ENCODE data around the gene GSG1.

GSG1 gene

DNA sequence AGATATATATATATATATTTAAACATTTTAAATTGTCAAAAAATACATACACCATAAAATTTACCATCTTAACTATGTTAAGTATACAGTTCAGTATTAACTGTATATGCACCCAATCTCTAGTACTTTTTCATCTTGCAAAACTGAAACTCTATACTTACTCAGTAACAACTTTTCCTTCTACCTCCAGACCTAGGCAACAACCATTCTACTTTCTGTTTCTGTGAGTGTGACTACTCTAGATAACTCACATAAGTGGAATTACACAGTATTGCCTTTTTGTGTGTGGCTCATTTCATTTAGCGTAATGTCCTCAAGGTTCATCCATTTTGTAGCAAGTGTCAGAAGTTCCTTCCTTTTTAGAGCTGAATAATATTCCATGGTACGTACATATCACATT is 51.0 kb downstream of the GSG1 start:
- Histone ChIP-seq H3K27me3 (ENCODE audit: insufficient read depth, poor library complexity, severe bottlenecking) (no peaks in the 10 kb centered on the region), H3K27ac (replicated peaks) (no peak overlapping the region), H3K4me3 (replicated peaks; ENCODE audit: insufficient read depth, low read length) (no peak overlapping the region)
- TF ChIP-seq CTCF (IDR thresholded peaks at IDR 0.05; ENCODE audit: insufficient read depth, low read length) = no peak
- TF ChIP-seq GABPA (IDR thresholded peaks at IDR 0.05; ENCODE audit: low read depth) = no peak
- no peak for TF ChIP-seq SPI1 (IDR thresholded peaks at IDR 0.05; ENCODE audit: borderline replicate concordance, low read depth)
- no peak for TF ChIP-seq POLR2AphosphoS5 (IDR thresholded peaks at IDR 0.05; ENCODE audit: low read depth)
- TF ChIP-seq, protein P1, sequence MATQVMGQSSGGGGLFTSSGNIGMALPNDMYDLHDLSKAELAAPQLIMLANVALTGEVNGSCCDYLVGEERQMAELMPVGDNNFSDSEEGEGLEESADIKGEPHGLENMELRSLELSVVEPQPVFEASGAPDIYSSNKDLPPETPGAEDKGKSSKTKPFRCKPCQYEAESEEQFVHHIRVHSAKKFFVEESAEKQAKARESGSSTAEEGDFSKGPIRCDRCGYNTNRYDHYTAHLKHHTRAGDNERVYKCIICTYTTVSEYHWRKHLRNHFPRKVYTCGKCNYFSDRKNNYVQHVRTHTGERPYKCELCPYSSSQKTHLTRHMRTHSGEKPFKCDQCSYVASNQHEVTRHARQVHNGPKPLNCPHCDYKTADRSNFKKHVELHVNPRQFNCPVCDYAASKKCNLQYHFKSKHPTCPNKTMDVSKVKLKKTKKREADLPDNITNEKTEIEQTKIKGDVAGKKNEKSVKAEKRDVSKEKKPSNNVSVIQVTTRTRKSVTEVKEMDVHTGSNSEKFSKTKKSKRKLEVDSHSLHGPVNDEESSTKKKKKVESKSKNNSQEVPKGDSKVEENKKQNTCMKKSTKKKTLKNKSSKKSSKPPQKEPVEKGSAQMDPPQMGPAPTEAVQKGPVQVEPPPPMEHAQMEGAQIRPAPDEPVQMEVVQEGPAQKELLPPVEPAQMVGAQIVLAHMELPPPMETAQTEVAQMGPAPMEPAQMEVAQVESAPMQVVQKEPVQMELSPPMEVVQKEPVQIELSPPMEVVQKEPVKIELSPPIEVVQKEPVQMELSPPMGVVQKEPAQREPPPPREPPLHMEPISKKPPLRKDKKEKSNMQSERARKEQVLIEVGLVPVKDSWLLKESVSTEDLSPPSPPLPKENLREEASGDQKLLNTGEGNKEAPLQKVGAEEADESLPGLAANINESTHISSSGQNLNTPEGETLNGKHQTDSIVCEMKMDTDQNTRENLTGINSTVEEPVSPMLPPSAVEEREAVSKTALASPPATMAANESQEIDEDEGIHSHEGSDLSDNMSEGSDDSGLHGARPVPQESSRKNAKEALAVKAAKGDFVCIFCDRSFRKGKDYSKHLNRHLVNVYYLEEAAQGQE (IDR thresholded peaks at IDR 0.05; ENCODE audit: insufficient replicate concordance, low read depth) = no peak
- no peak for DNase-seq (ENCODE audit: low read depth in 1 of 2, low spot score in 1 of 2)

DNA sequence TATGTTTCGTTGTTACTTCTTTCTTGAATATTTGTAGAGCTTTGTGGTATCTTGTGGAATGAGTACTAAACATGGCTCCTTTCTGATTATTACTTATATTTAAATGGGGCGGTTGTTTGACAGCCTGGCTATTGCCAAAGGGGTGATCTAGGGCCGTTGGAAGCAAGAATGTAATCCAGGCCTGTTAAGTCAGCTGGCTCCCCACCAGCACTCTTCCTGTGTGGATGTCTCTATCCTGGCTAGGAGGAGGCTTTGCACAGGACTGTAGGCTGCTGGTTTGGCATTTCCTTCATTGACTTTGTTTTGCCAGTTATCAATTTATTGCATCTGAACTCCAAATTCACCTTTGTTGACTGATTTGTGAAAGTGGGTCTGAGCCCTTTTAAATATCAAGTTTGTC is 53.7 kb downstream of the GSG1 start:
- TF ChIP-seq, protein P1 (IDR thresholded peaks at IDR 0.05; ENCODE audit: insufficient replicate concordance, low read depth) = no peak
- H3K27me3 ChIP-seq (ENCODE audit: insufficient read depth, poor library complexity, severe bottlenecking) = no peaks in the 10 kb centered on the region
- no peak overlapping the region for H3K4me3 ChIP-seq (replicated peaks; ENCODE audit: insufficient read depth, low read length)
- H3K27ac ChIP-seq (replicated peaks) = no peak overlapping the region
- no peak for DNase-seq (ENCODE audit: low read depth in 1 of 2, low spot score in 1 of 2)

- TF ChIP-seq POLR2AphosphoS5 (IDR thresholded peaks at IDR 0.05; ENCODE audit: low read depth) = no peak
- no peak for TF ChIP-seq GABPA (IDR thresholded peaks at IDR 0.05; ENCODE audit: low read depth)
- no peak for TF ChIP-seq CTCF (IDR thresholded peaks at IDR 0.05; ENCODE audit: insufficient read depth, low read length)
- TF ChIP-seq SPI1 (IDR thresholded peaks at IDR 0.05; ENCODE audit: borderline replicate concordance, low read depth) = no peak
- TF ChIP-seq, protein P1 (IDR thresholded peaks at IDR 0.05; ENCODE audit: insufficient replicate concordance, low read depth) = no peak
- no peaks in the 10 kb centered on the region for H3K27me3 ChIP-seq (ENCODE audit: insufficient read depth, poor library complexity, severe bottlenecking)
- H3K27ac ChIP-seq (replicated peaks) = no peak overlapping the region
- no peak for DNase-seq (ENCODE audit: low read depth in 1 of 2, low spot score in 1 of 2)
- H3K4me3 ChIP-seq (replicated peaks; ENCODE audit: insufficient read depth, low read length) = no peak overlapping the region
These were observed 56.5 kb downstream of the GSG1 start for GRCh38 chr12:13046964-13047363.

DNA sequence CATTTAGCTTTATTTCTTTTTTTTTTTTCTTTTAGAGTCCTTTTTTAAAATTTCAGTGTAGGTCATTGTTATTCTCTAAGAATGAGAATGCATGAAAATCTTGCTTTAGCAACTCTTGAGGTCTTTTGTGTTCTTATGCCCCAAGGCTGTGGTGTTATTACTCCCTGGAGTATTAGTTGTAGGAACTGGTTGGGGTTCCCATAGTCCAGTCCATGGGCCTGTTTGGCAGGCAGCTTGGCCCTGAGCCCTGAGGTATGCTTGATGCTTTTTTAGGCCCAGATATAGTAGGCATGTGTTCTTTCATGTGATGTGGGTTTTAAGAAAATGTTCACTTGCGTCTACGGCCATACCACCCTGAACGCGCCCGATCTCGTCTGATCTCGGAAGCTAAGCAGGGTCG is 57.7 kb downstream of the GSG1 start:
- H3K27me3 ChIP-seq (ENCODE audit: insufficient read depth, poor library complexity, severe bottlenecking) = no peaks in the 10 kb centered on the region
- DNase-seq (ENCODE audit: low read depth in 1 of 2, low spot score in 1 of 2) = no peak
- TF ChIP-seq CTCF (IDR thresholded peaks at IDR 0.05; ENCODE audit: insufficient read depth, low read length) (no peak), SPI1 (IDR thresholded peaks at IDR 0.05; ENCODE audit: borderline replicate concordance, low read depth) (no peak), POLR2AphosphoS5 (IDR thresholded peaks at IDR 0.05; ENCODE audit: low read depth) (no peak), GABPA (IDR thresholded peaks at IDR 0.05; ENCODE audit: low read depth) (no peak)
- TF ChIP-seq, protein P1 (IDR thresholded peaks at IDR 0.05; ENCODE audit: insufficient replicate concordance, low read depth) = no peak
- H3K27ac ChIP-seq (replicated peaks) = no peak overlapping the region
- H3K4me3 ChIP-seq (replicated peaks; ENCODE audit: insufficient read depth, low read length) = no peak overlapping the region
